Breast epithelium (tissue), 4 donors: ENCODE measurements around the gene CTNNA2. TPM values are rescaled to one million over a fixed set of nuclear protein-coding genes. Genes with fewer than 3 reads are reported as not detected.

Experiments used
- DNase-seq, 2 donors: peaks; one replicate each; pipeline ENCODE4 v3.0.0-alpha.2; 2019; ENCODE audit warnings: low spot score in 2 of 2
- H3K27ac ChIP-seq, 2 donors: fragments of 200-600 bp; sonication (generic) in 1 of 2; one replicate each; pipeline ENCODE4 v1.5.1; 2016 to 2019; ENCODE audit warnings: mild to moderate bottlenecking in 1 of 2
- H3K27me3 ChIP-seq, 2 donors: fragments of 200-600 bp; sonication (generic) in 1 of 2; one replicate each; pipeline versions ENCODE4 v1.5.1 to v1.6.0; 2017 to 2019; ENCODE audit warnings: control low read depth in 1 of 2, mild to moderate bottlenecking in 1 of 2
- H3K36me3 ChIP-seq: fragments of 200-600 bp; one replicate; pipeline ENCODE4 v1.5.1; 2019
- H3K4me1 ChIP-seq, 2 donors: fragments of 200-600 bp; sonication (generic); one replicate each; pipeline ENCODE4 v1.5.1; 2016 to 2019; ENCODE audit warnings: control low read depth in 1 of 2
- H3K4me3 ChIP-seq, 3 donors: fragments of 200-600 bp; sonication (generic); 1 replicate in 2 of 3; 2 replicates in 1 of 3; pipeline ENCODE4 v1.5.1; 2016 to 2019; ENCODE audit warnings: mild to moderate bottlenecking in 3 of 3, moderate library complexity in 2 of 3
- H3K9me3 ChIP-seq, 2 donors: fragments of 200-600 bp; sonication (generic) in 1 of 2; one replicate each; pipeline ENCODE4 v1.5.1; 2016 to 2019; ENCODE audit warnings: control low read depth in 1 of 2
- CTCF ChIP-seq, 3 donors: fragments of 450-650 bp; IDR thresholded peaks; one replicate each; pipeline ENCODE4 v1.5.1; 2016 to 2017; ENCODE audit warnings: antibody characterized with exemption in 3 of 3, mild to moderate bottlenecking in 3 of 3, moderate library complexity in 3 of 3
- POLR2A ChIP-seq: fragments of 450-650 bp; IDR thresholded peaks from one replicate; pipeline ENCODE4 v1.6.1; 2016; ENCODE audit warnings: antibody characterized with exemption, mild to moderate bottlenecking, moderate library complexity
- POLR2AphosphoS5 ChIP-seq, 3 donors: sonication (generic); formaldehyde crosslinking; IDR thresholded peaks; one replicate each; pipeline ENCODE4 v1.6.1; 2017; ENCODE audit warnings: antibody characterized with exemption in 3 of 3
- intact Hi-C: fragments of 100-400 bp; cut with DNase I; formaldehyde crosslinking; loops from one replicate; pipeline ENCODE4 v1.15.1; 2023; ENCODE audit warnings: low total_unique reads
- total RNA-seq, 3 donors: library from RNA; depleted of rRNA; stranded (reverse); fragments of >200 nt; gene quantifications; one replicate each; pipeline ENCODE4 v1.1.0, GENCODE V29; 2016

The CTNNA2 gene
- total RNA-seq, 3 donors from 2014 or later: 0.16 TPM; not detected in 2

DNA sequence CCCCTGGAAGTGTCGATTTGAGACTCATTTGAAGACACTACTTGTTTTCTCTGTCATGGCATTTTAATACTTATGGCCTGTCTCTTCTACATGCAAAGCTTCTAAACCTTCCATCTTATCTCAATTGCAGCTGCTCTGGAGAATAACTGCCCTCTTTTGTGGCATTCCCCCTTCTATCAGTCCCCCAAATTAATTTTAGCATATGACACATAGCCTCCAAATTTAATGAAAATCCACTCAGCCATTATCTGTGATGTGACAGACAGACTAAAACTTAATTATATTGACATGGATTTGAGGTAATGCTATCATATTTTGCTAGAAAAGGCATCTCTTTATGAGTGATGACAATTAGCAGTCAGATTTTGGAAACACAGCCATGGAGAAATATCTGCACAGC, 720.5 kb downstream of the CTNNA2 start:
- no peak for TF ChIP-seq POLR2A
- no peak for TF ChIP-seq CTCF (IDR thresholded peaks at IDR 0.05)
- TF ChIP-seq POLR2AphosphoS5 (IDR thresholded peaks at IDR 0.05): no peak
- intact Hi-C loops: no loop called here
- Histone ChIP-seq H3K27me3 (no peaks in the 10 kb centered on the region), H3K27ac (no peak overlapping the region), H3K4me1 (no peaks in the 10 kb centered on the region), H3K9me3 (no peaks in the 10 kb centered on the region), H3K36me3 (no peaks in the 10 kb centered on the region), H3K4me3 (no peak overlapping the region)
- no peak for DNase-seq

GRCh38 chr2:80238692-80239469, 726.0 kb downstream of the CTNNA2 start:
- no peak overlapping the region for H3K4me3 ChIP-seq
- no peaks in the 10 kb centered on the region for H3K27me3 ChIP-seq
- intact Hi-C loops: no loop called here
- H3K9me3 ChIP-seq: no peaks in the 10 kb centered on the region
- no peak overlapping the region for H3K27ac ChIP-seq
- H3K4me1 ChIP-seq: no peaks in the 10 kb centered on the region
- DNase-seq: no peak
- no peaks in the 10 kb centered on the region for H3K36me3 ChIP-seq
- TF ChIP-seq POLR2AphosphoS5 (IDR thresholded peaks at IDR 0.05) (no peak), CTCF (IDR thresholded peaks at IDR 0.05) (peak in 2 of 3 donors; percentile 13 to 37)

- Histone ChIP-seq H3K36me3 (no peaks in the 10 kb centered on the region), H3K9me3 (no peaks in the 10 kb centered on the region), H3K27me3 (no peaks in the 10 kb centered on the region), H3K4me1 (no peaks in the 10 kb centered on the region), H3K4me3 (no peak overlapping the region), H3K27ac (no peak overlapping the region)
- no peak for TF ChIP-seq POLR2AphosphoS5 (IDR thresholded peaks at IDR 0.05)
- TF ChIP-seq CTCF (IDR thresholded peaks at IDR 0.05): no peak
- no peak for DNase-seq
- intact Hi-C loops: no loop called here
Observed at GRCh38 chr2:80242355-80242910, 729.6 kb downstream of the CTNNA2 start.

- H3K27ac ChIP-seq: no peak overlapping the region
- no peaks in the 10 kb centered on the region for H3K4me1 ChIP-seq
- intact Hi-C loops: no loop called here
- no peak overlapping the region for H3K4me3 ChIP-seq
- no peaks in the 10 kb centered on the region for H3K36me3 ChIP-seq
- no peaks in the 10 kb centered on the region for H3K9me3 ChIP-seq
- no peak for DNase-seq
- H3K27me3 ChIP-seq: no peaks in the 10 kb centered on the region
- TF ChIP-seq POLR2A: no peak
- TF ChIP-seq POLR2AphosphoS5 (IDR thresholded peaks at IDR 0.05): no peak
- TF ChIP-seq CTCF (IDR thresholded peaks at IDR 0.05): no peak
Observed at GRCh38 chr2:80244905-80245584, 732.2 kb downstream of the CTNNA2 start.

DNA sequence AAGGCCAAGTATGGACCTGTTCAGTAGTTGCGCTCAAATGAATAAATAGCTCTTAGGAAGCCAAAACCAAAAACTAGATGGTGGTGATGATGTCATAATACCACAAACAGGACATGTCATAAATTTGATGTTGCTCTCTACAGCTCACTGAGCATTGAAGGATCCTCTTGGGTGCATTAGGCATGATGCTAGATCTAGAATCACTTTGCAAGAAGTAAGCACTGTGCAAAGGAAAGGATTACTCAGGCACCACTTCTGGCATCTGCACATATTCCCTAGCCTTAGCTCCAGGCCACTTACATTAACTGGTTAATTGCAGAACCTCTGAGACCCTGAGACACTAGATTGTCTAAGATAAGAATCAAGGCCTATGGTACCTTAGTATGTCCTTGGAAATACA, 733.7 kb downstream of the CTNNA2 start:
- intact Hi-C loops: no loop called here
- Histone ChIP-seq H3K27ac (no peak overlapping the region), H3K9me3 (no peaks in the 10 kb centered on the region), H3K4me1 (no peaks in the 10 kb centered on the region), H3K27me3 (no peaks in the 10 kb centered on the region), H3K4me3 (no peak overlapping the region), H3K36me3 (no peaks in the 10 kb centered on the region)
- TF ChIP-seq POLR2A (no peak), POLR2AphosphoS5 (IDR thresholded peaks at IDR 0.05) (no peak), CTCF (IDR thresholded peaks at IDR 0.05) (no peak)
- DNase-seq: no peak
